Smooth muscle cell (in vitro differentiated cells): ENCODE measurements around the gene BACE2. TPM values are rescaled to one million over a fixed set of nuclear protein-coding genes. Genes with fewer than 3 reads are reported as not detected.
"Not testable (repeated sequence)": the region's sequence is repeated elsewhere in the genome, so short reads cannot be mapped to it uniquely, and the experiment has no call there.

Experiments
- DNase-seq: peaks from one replicate; lab custom pipeline; 2025; ENCODE audit not compliant: unreplicated experiment; lab: John Stamatoyannopoulos, UW
- H2AFZ ChIP-seq: fragments of 200-600 bp; sonication (generic); 2 replicates; pipeline ENCODE4 v1.6.0; 2016; ENCODE audit warnings: antibody characterized with exemption, low read depth, mild to moderate bottlenecking
- H3F3A ChIP-seq: fragments of 200-600 bp; sonication (generic); 2 replicates; pipeline ENCODE4 v1.6.0; 2017; ENCODE audit warnings: antibody characterized with exemption, low read depth
- H3K27ac ChIP-seq: fragments of 200-600 bp; sonication (generic); 2 replicates; pipeline ENCODE4 v1.5.1; 2016; ENCODE audit warnings: low read depth, mild to moderate bottlenecking
- H3K27me3 ChIP-seq: fragments of 200-600 bp; sonication (generic); 2 replicates; pipeline ENCODE4 v1.6.1; 2016; ENCODE audit warnings: low read depth, mild to moderate bottlenecking
- H3K36me3 ChIP-seq: fragments of 200-600 bp; sonication (generic); 2 replicates; pipeline ENCODE4 v1.5.1; 2016; ENCODE audit warnings: low read depth
- H3K4me1 ChIP-seq: fragments of 200-600 bp; sonication (generic); 2 replicates; pipeline ENCODE4 v1.5.1; 2016; ENCODE audit warnings: low read depth
- H3K4me2 ChIP-seq: fragments of 200-600 bp; sonication (generic); 2 replicates; pipeline ENCODE4 v1.6.0; 2016; ENCODE audit warnings: mild to moderate bottlenecking
- H3K4me3 ChIP-seq: fragments of 200-600 bp; sonication (generic); 2 replicates; pipeline ENCODE4 v1.5.1; 2016; ENCODE audit warnings: mild to moderate bottlenecking
- H3K79me2 ChIP-seq: fragments of 200-600 bp; sonication (generic); 2 replicates; pipeline ENCODE4 v1.6.0; 2016; ENCODE audit warnings: low read depth, mild to moderate bottlenecking
- H3K9ac ChIP-seq: fragments of 200-600 bp; sonication (generic); 2 replicates; pipeline ENCODE4 v1.6.0; 2016; ENCODE audit warnings: low read depth
- H3K9me3 ChIP-seq: fragments of 200-600 bp; sonication (generic); replicated peaks from 2 replicates; pipeline ENCODE4 v1.5.1; 2016; ENCODE audit warnings: low read depth
- H4K20me1 ChIP-seq: fragments of 200-600 bp; sonication (generic); 2 replicates; pipeline ENCODE4 v1.6.0; 2016; ENCODE audit warnings: low read depth
- WGBS: methylation state at CpG from one replicate; pipeline ENCODE4 v1.1.7; 2016; ENCODE audit warnings: low lambda C conversion rate; 5-methylcytosine and 5-hydroxymethylcytosine counted together
- polyA plus RNA-seq: library from polyadenylated mRNA; unstranded; fragments of >200 nt; fragmentation: Nextera tagmentation; extraction: Ambion mirVana; gene quantifications from 2 replicates; pipeline ENCODE4 v1.2.1, GENCODE V29; 2016
- total RNA-seq: library from RNA; depleted of rRNA; stranded (reverse); fragments of >200 nt; gene quantifications from 2 replicates; pipeline ENCODE4 v1.2.3, GENCODE V29; 2014
- TF ChIP-seq, protein P1 (sequence below): fragments of 200-600 bp; sonication (generic); IDR thresholded peaks from 2 replicates; pipeline ENCODE4 v1.5.1; 2017; ENCODE audit warnings: borderline replicate concordance, mild to moderate bottlenecking, antibody characterized with exemption; ENCODE audit not compliant: insufficient read depth, poor library complexity, severe bottlenecking

Gene BACE2
- total and polyA plus RNA-seq, 2 experiments from 2014 or later: 25.3 to 33.3 TPM

GRCh38 chr21:41241341-41241740 is 73.4 kb downstream of the BACE2 start:
- Histone ChIP-seq H3K27ac (no peak overlapping the region), H3F3A (no peaks in the 10 kb centered on the region), H3K4me1 (no peaks in the 10 kb centered on the region), H3K27me3 (no peaks in the 10 kb centered on the region), H3K9me3 (no peaks in the 10 kb centered on the region), H3K79me2 (no peaks in the 10 kb centered on the region), H3K4me3 (no peak overlapping the region), H3K4me2 (no peak overlapping the region), H4K20me1 (no peaks in the 10 kb centered on the region), H3K36me3 (no peaks in the 10 kb centered on the region), H3K9ac (no peak overlapping the region), H2AFZ (no peak overlapping the region)
- no peak for DNase-seq
- TF ChIP-seq, protein P1, sequence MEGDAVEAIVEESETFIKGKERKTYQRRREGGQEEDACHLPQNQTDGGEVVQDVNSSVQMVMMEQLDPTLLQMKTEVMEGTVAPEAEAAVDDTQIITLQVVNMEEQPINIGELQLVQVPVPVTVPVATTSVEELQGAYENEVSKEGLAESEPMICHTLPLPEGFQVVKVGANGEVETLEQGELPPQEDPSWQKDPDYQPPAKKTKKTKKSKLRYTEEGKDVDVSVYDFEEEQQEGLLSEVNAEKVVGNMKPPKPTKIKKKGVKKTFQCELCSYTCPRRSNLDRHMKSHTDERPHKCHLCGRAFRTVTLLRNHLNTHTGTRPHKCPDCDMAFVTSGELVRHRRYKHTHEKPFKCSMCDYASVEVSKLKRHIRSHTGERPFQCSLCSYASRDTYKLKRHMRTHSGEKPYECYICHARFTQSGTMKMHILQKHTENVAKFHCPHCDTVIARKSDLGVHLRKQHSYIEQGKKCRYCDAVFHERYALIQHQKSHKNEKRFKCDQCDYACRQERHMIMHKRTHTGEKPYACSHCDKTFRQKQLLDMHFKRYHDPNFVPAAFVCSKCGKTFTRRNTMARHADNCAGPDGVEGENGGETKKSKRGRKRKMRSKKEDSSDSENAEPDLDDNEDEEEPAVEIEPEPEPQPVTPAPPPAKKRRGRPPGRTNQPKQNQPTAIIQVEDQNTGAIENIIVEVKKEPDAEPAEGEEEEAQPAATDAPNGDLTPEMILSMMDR: no peak
- 91% methylated on average over 8 of the region's 8 CpGs for WGBS

DNA sequence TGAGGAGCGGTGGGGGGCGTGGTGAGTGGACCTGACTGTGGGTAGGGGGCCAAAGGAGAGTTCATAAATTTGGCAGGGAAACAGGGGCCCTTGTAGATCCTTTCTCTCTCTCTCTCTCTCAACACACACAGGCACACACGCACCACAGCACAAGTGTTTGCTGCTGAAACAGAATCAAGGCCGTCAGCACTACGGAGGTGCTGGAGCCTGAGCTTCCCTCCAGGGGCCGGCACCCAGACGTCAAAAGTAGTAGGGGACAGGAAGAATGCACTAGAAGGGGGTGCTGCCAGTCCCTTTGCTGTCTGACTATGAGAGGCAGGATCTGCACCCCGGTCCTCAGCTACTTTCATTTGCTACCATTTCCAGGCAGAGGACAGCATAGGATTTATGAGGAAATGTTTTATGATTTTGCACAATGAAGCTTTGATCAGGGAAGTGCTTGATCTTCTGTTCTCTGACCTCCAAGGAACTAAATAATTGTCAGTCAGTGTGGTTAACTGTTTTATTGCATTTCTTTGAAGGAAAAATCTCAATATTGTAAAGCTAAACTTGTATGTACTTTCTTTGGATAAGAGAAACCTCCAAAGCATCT is 74.4 kb downstream of the BACE2 start:
- no peaks in the 10 kb centered on the region for H3K4me1 ChIP-seq
- H2AFZ ChIP-seq: no peak overlapping the region
- no peak overlapping the region for H3K4me2 ChIP-seq
- no peak for DNase-seq
- H3K4me3 ChIP-seq: no peak overlapping the region
- H3K9ac ChIP-seq: no peak overlapping the region
- H3K27me3 ChIP-seq: no peaks in the 10 kb centered on the region
- no peaks in the 10 kb centered on the region for H3K9me3 ChIP-seq
- H3K79me2 ChIP-seq: no peaks in the 10 kb centered on the region
- 72% methylated on average over 8 of the region's 8 CpGs for WGBS
- H3K36me3 ChIP-seq: no peaks in the 10 kb centered on the region
- no peaks in the 10 kb centered on the region for H3F3A ChIP-seq
- no peak overlapping the region for H3K27ac ChIP-seq
- TF ChIP-seq, protein P1: no peak
- no peaks in the 10 kb centered on the region for H4K20me1 ChIP-seq

DNA sequence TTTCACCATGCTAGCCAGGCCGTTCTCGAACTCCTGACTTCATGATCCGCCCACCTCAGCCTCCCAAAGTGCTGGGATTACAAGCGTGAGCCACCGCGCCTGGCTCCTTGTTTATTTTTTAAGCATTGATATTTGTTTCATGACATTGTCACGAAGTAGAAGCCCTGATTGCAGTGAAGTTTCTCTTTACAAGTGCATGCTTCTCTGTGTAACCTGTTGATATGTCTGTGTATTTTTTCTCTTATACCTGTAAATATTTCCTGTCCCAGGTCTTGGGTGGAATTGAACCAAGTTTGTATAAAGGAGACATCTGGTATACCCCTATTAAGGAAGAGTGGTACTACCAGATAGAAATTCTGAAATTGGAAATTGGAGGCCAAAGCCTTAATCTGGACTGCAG is 75.1 kb downstream of the BACE2 start:
- no peaks in the 10 kb centered on the region for H4K20me1 ChIP-seq
- no peaks in the 10 kb centered on the region for H3F3A ChIP-seq
- DNase-seq: no peak
- no peaks in the 10 kb centered on the region for H3K27me3 ChIP-seq
- H3K4me3 ChIP-seq: no peak overlapping the region
- H3K36me3 ChIP-seq: no peaks in the 10 kb centered on the region
- H3K4me2 ChIP-seq: no peak overlapping the region
- no peaks in the 10 kb centered on the region for H3K79me2 ChIP-seq
- no peaks in the 10 kb centered on the region for H3K4me1 ChIP-seq
- no peak overlapping the region for H3K9ac ChIP-seq
- no peaks in the 10 kb centered on the region for H3K9me3 ChIP-seq
- TF ChIP-seq, protein P1: no peak
- 95% methylated on average over 7 of the region's 7 CpGs for WGBS
- no peak overlapping the region for H2AFZ ChIP-seq
- no peak overlapping the region for H3K27ac ChIP-seq

DNA sequence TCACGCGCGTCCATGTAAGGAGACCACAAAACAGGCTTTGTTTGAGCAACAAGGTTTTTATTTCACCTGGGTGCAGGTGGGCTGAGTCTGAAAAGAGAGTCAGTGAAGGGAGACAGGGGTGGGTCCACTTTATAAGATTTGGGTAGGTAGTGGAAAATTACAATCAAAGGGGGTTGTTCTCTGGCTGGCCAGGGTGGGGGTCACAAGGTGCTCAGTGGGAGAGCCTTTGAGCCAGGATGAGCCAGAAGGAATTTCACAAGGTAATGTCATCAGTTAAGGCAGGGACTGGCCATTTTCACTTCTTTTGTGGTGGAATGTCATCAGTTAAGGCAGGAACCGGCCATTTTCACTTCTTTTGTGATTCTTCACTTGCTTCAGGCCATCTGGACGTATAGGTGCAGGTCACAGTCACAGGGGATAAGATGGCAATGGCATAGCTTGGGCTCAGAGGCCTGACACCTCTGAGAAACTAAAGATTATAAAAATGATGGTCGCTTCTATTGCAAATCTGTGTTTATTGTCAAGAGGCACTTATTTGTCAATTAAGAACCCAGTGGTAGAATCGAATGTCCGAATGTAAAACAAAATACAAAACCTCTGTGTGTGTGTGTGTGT is 76.4 kb downstream of the BACE2 start:
- H3K79me2 ChIP-seq, H3K4me1 ChIP-seq, H3K27ac ChIP-seq, H3K27me3 ChIP-seq, H3F3A ChIP-seq, H2AFZ ChIP-seq, H3K4me3 ChIP-seq, H4K20me1 ChIP-seq, H3K4me2 ChIP-seq, H3K9ac ChIP-seq, DNase-seq, H3K36me3 ChIP-seq, H3K9me3 ChIP-seq: not testable (repeated sequence)
- WGBS: 68% methylated on average over 8 of the region's 8 CpGs
